Nephron progenitor cell (in vitro differentiated cells): ENCODE data around the gene SYT2.
"Not testable (repeated sequence)": the region's sequence is repeated elsewhere in the genome, so short reads cannot be mapped to it uniquely, and the experiment has no call there.

Experiments
- DNase-seq: peaks from one replicate; pipeline ENCODE4 v3.0.0; 2021
- H3K27ac Mint-ChIP-seq: 2 replicates; pipeline ENCODE4 v1.8.0; 2021; ENCODE audit warnings: mild to moderate bottlenecking, moderate library complexity, mixed read lengths
- H3K27me3 Mint-ChIP-seq: 2 replicates; pipeline ENCODE4 v1.8.0; 2021; ENCODE audit warnings: mild to moderate bottlenecking, low read depth, mixed read lengths; ENCODE audit not compliant: poor library complexity
- H3K36me3 Mint-ChIP-seq: 2 replicates; pipeline ENCODE4 v1.8.0; 2021; ENCODE audit warnings: low read depth, mixed read lengths
- H3K4me1 Mint-ChIP-seq: 2 replicates; pipeline ENCODE4 v1.8.0; 2021; ENCODE audit warnings: mixed read lengths
- H3K4me3 Mint-ChIP-seq: 2 replicates; pipeline ENCODE4 v1.8.0; 2021; ENCODE audit warnings: mild to moderate bottlenecking, moderate library complexity, mixed read lengths
- H3K9me3 Mint-ChIP-seq: 2 replicates; pipeline ENCODE4 v1.8.0; 2021; ENCODE audit warnings: mild to moderate bottlenecking, moderate library complexity, mixed read lengths
- CTCF ChIP-seq: fragments of 200-600 bp; sonication (generic); IDR thresholded peaks from 2 replicates; pipeline ENCODE4 v1.5.0; 2021; ENCODE audit warnings: antibody characterized with exemption

The SYT2 gene

GRCh38 chr1:202627841-202628565 lies 82.3 kb downstream of the SYT2 start:
- no peak for DNase-seq
- Mint-ChIP-seq H3K9me3 (no peaks in the 10 kb centered on the region), H3K27me3 (peaks cover 25% of the 10 kb centered on the region), H3K36me3 (no peaks in the 10 kb centered on the region), H3K4me1 (peaks cover 27% of the 10 kb centered on the region), H3K27ac (no peak overlapping the region), H3K4me3 (no peak overlapping the region)
- TF ChIP-seq CTCF = no peak

GRCh38 chr1:202627036-202627435 lies 83.2 kb downstream of the SYT2 start:
- H3K9me3 Mint-ChIP-seq, H3K27ac Mint-ChIP-seq, H3K4me3 Mint-ChIP-seq, H3K36me3 Mint-ChIP-seq: not testable (repeated sequence)
- peaks cover 26% of the 10 kb centered on the region for H3K27me3 Mint-ChIP-seq
- H3K4me1 Mint-ChIP-seq = peaks cover 27% of the 10 kb centered on the region
- DNase-seq = peak; percentile 48

GRCh38 chr1:202625416-202626360 lies 84.6 kb downstream of the SYT2 start:
- H3K4me3 Mint-ChIP-seq = no peak overlapping the region
- no peak overlapping the region for H3K27ac Mint-ChIP-seq
- H3K27me3 Mint-ChIP-seq = peaks cover 15% of the 10 kb centered on the region
- H3K9me3 Mint-ChIP-seq = no peaks in the 10 kb centered on the region
- TF ChIP-seq CTCF = peak; percentile 54
- no peaks in the 10 kb centered on the region for H3K36me3 Mint-ChIP-seq
- H3K4me1 Mint-ChIP-seq = peaks cover 20% of the 10 kb centered on the region
- DNase-seq = peak; percentile 80

- Mint-ChIP-seq H3K36me3 (no peaks in the 10 kb centered on the region), H3K9me3 (no peaks in the 10 kb centered on the region), H3K27ac (no peak overlapping the region), H3K4me1 (peaks cover 26% of the 10 kb centered on the region), H3K27me3 (peaks cover 15% of the 10 kb centered on the region), H3K4me3 (no peak overlapping the region)
- no peak for TF ChIP-seq CTCF
- DNase-seq = no peak
Observed at GRCh38 chr1:202624781-202625108, 85.5 kb downstream of the SYT2 start.

GRCh38 chr1:202624088-202624780 lies 86.0 kb downstream of the SYT2 start:
- Mint-ChIP-seq H3K4me3 (no peak overlapping the region), H3K4me1 (peaks cover 31% of the 10 kb centered on the region), H3K9me3 (no peaks in the 10 kb centered on the region), H3K27ac (no peak overlapping the region), H3K36me3 (no peaks in the 10 kb centered on the region), H3K27me3 (peaks cover 10% of the 10 kb centered on the region)
- TF ChIP-seq CTCF = no peak
- no peak for DNase-seq

GRCh38 chr1:202623476-202623875 lies 86.8 kb downstream of the SYT2 start:
- not testable (repeated sequence) for DNase-seq, H3K27me3 Mint-ChIP-seq, H3K4me3 Mint-ChIP-seq, H3K9me3 Mint-ChIP-seq, H3K27ac Mint-ChIP-seq, H3K36me3 Mint-ChIP-seq
- peaks cover 38% of the 10 kb centered on the region for H3K4me1 Mint-ChIP-seq
